NCI-H1436 treated with DMSO at 0.1 percent for 48 hours (cell line): ENCODE data around the gene TENM4.
"Not testable (repeated sequence)": the region's sequence is repeated elsewhere in the genome, so short reads cannot be mapped to it uniquely, and the experiment has no call there.

Experiments used
- DNase-seq: peaks from one replicate; lab custom pipeline; 2025; lab: John Stamatoyannopoulos, UW

The TENM4 gene

GRCh38 chr11:79244241-79244772 is 196.5 kb downstream of the TENM4 start:
- no peak for DNase-seq

- DNase-seq: no peak
Observed at GRCh38 chr11:79243422-79244210, 197.2 kb downstream of the TENM4 start.

GRCh38 chr11:79242616-79243015 is 198.2 kb downstream of the TENM4 start:
- no peak for DNase-seq

- DNase-seq: no peak
Observed at GRCh38 chr11:79241852-79242241, 199.0 kb downstream of the TENM4 start.

GRCh38 chr11:79241205-79241851 is 199.5 kb downstream of the TENM4 start:
- DNase-seq: no peak

DNA sequence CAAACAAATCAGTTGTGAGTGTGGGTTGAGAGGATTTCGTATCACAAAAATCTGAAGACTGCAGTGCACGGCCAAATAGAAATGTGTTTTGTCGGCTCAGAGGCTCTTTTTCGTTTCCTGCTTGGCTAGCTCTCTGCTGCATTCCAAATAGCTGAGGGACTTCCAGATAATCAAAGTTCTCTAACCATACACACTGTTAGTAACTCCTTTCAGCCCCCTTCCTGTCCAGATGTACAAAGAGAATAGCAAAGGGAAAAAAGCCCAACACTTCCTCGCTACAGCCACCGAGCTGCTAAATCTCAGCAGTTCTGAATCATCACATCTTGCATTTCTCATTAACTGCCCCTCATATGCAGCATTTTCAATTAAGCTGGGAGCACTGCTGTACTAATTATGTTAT is 203.1 kb downstream of the TENM4 start:
- no peak for DNase-seq

- DNase-seq: no peak
Observed at GRCh38 chr11:79237091-79237490, 203.7 kb downstream of the TENM4 start.

GRCh38 chr11:79236541-79236971 is 204.3 kb downstream of the TENM4 start:
- DNase-seq: no peak

- no peak for DNase-seq
Observed at GRCh38 chr11:79235696-79236095, 205.1 kb downstream of the TENM4 start.

DNA sequence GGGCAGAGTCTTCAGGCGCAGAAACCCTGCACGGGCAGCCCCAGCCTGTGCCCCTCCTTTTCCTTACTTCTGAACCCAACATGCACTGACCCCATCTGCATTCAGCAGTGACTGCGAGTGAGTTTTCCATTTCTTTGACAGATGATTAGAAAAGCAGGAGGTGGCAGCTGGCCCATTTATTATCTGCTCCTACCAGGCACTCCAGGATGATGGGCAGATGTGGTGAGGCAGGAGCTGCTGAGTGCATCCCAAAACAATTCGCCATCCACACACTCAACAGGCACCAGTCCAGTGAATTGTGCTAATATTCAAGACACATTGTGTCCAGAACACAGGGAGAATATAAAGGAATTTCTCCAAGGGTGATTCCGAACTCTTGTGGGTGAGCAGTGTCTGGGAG is 208.5 kb downstream of the TENM4 start:
- no peak for DNase-seq

DNA sequence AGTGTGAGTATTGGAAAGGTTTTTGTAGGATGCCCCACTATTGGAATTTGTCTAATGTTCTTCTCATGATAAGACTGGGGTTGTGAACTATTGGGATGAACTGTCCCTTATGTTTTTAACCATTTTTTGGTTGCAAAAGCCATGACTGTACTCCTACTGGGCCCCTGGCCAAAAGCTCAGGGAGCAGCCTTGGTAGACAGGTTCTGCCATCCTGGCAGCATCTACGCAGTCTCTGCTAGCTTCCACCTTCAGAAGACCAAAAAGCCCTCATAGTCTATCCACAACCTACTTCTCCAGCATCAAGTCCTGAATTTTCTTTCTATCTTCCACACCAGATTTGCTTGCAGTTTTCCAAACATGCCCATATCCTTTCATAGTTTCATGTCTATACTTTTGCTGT is 211.8 kb downstream of the TENM4 start:
- DNase-seq: no peak

DNA sequence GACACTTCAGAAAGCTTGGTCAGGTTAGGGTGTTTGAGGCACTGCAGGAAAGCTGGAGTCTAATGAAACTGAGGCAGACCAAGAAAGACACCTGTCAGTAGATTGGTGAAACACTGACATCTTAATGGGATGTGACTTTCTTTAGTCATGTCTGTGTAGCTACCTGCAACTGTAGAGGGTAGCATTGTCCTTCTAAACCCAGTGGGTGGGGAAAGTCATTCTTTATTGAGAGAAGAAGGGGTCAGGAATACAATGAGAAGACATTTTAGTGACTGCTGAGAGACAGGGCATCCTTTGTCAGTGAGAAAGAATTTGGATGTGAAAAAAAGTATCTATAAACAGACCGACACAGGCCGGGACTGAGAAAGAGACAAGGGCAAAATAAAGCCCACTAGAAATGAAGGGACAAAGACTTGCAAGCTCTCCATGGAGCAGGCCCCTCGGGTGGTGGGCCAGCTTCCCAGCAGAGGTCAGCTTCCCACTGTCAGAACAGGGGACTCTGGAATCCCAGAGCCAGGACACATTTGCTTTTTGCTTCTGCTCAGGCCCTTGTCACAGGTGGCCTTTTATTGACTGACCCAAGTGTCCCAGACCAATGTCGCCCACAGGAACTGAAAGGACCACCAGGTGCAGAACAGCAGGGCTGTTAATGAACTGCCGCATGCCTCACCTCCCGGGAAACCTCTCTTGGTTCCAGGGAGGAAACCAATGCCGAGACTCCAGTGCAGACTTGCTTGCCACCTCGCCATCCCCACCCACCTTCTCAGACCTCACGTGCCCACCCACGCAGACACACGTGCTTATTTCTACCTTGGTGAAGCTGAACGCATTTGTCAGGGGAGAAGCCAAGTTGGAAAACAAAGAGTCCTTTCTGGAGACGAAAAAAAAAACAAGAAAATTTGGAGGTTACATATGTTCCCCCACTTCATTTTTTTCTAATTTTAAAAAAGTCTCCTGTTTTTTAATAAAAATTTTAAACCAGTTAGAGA is 212.8 kb downstream of the TENM4 start:
- DNase-seq: no peak

DNA sequence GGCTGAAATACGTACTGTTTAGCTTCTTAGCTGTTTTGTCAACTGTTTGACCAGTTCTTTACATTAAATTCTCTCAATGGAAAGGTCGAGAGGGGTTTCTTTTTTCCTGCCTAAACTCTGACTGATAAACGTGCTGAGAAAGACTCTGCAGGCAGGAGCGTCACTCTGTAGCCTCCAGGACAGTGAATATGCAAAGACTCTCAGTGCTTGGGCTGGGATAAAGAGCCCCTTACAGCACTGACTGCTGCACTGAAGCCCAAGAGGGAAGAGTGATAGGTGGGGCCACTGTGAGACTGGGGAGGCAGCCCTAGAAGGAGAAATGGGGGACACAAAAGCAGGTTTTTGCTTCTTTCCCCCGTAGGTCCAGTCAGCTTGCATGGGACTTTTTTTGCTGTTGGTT is 213.5 kb downstream of the TENM4 start:
- DNase-seq: no peak

GRCh38 chr11:79226126-79226525 is 214.7 kb downstream of the TENM4 start:
- no peak for DNase-seq

DNA sequence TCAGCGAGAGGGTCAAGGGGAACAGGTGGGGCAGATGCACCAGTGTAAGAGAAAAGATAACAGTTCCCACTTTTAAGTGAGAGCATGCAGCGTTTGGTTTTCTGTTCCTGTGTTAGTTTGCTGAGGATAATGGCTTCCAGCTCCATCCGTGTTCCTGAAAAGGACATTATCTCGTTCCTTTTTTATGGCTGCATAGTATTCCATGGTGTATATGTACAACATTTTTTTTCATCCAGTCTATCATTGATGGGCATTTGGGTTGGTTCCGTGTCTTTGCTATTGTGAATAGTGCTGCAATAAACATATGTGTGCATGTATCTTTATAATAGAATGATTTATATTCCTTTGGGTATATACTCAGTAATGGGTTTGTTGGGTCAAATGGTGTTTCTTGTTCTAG is 218.7 kb downstream of the TENM4 start:
- not testable (repeated sequence) for DNase-seq

GRCh38 chr11:79221444-79222130 is 219.2 kb downstream of the TENM4 start:
- no peak for DNase-seq

GRCh38 chr11:79220171-79220570 is 220.7 kb downstream of the TENM4 start:
- DNase-seq: no peak

DNA sequence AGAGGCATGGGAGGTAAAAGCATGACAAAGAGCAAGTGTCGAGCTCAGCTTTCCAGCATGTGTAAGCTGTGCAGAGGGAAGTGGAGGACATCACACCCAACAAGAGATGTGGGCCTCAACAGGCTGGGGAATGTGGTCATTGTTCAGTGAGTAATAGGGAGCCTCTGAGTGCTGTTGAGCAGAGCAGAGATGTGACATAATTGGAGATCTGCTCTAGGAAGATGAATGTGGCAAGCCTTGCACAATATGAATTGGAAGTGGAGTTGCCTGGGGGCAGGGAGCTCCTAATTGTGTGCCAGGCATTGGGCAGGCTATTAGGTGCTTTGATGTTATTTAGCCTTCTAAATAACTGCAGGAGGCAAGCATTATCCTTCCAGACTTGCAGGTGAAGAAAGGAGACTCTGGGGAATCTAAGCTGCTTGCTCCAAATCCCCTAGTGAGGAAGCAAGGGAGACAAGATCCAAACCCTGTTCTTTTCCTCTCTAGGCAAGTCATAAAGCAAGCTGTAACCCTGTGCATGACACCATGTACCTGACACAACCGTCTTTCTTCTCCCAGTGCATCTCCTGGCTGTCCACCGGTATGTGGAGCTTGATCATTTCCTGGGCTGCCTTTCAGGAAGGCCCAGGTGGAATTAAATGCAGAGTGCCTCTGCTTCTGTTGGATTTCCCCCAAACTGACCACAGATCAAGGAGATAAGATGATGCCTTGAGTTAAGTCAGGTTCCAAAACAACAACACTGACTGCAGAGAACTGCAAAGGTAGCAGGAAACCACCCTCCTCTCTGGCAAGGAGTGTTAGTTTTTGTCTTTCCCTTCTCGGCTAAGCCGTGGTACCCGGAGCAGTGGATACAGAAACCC is 221.4 kb downstream of the TENM4 start:
- no peak for DNase-seq

GRCh38 chr11:79212741-79213190 is 228.1 kb downstream of the TENM4 start:
- DNase-seq: no peak

- DNase-seq: no peak
Observed at GRCh38 chr11:79209540-79210266, 231.1 kb downstream of the TENM4 start.
